Suppressor macrophage (primary cell): ENCODE results near the gene STMN1.
"Not testable (repeated sequence)": the region's sequence is repeated elsewhere in the genome, so short reads cannot be mapped to it uniquely, and the experiment has no call there.

Experiments
- DNase-seq, 4 experiments: peaks; one replicate each; pipeline ENCODE4 v3.0.0-alpha.2; 2020 to 2022
- total RNA-seq, 17 experiments: gene quantifications; one replicate each; lab custom pipeline; 2026; ENCODE audit warnings: mixed read lengths in 6 of 17, inconsistent platforms in 3 of 17; lab: John Stamatoyannopoulos, UW

STMN1 gene
- total RNA-seq = 6.5 to 123 (median 60.1) reads per million in 17 experiments

DNA sequence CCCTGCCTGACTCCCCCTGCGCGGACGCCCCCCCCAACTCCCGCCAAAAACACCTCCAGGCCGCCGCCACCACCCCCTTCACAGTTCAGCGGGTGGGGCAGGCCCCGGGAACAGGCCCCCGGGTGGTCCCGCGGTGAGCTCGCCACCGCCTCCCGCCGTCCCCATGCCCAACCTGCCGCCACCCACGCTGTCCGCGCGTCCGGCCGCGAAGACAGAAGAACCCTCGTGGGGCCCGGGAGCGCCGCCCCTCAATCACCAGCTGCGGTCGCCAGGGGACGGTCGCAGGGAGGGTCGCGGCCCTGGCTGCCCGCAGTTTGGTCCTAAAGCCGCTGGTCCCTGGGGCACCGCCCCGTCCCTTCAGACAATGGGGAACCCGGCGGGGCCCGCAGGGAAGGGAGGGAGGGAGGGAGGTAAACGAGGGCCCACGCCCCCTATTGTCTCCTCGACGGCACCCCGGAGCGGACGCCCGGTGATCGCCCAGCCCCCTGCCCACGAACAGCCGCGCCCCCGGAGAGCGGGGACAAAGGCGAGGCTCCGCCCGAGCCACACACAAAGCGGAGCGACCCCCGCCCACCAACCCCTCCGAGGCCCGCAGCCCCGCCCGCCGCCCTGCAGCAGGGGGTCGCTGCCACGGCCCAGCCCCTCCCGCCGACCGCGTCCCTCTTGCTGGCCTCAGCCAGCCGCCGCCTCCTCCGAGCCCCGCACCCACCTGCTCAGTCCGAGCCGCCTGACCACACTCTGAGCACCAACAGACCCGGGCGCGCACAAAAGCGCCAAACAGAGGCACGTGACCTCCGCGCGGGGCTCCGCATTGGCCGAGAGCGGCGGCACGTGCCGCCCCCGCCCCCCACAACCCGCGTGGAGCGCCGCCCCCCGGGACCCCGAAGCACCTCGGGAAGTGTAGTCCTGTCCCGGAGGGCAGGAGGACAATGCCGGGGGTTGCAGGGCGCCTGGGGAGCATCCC, at the start of gene STMN1:
Gene STMN1, minus strand, starts transcription at position 740 of the 964 bp plus-strand sequence. CDS start 1,743 bp downstream, outside the sequence.
- DNase-seq = peak; percentile 79 to 91 (median 85)

DNA sequence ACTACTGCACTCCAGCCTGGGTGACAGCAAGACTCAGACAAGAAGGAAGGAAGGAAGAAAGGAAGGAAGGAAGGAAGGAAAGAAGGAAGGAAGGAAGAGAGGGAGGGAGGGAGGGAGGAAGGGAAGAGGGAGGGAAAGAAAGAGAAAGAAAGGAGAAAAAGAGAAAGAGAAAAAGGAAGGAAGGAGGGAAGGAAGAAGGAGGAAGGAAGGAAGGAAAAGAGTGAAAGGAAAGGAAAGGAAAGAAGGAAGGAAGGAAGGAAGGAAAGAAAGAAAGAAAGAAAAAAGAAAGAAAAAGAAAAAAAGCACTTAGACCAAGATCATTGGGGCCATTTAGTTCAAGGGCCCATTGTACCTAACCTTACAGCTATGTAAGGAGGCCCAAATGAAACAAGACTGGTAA, 49.3 kb upstream of the STMN1 start:
- no peak for DNase-seq

DNA sequence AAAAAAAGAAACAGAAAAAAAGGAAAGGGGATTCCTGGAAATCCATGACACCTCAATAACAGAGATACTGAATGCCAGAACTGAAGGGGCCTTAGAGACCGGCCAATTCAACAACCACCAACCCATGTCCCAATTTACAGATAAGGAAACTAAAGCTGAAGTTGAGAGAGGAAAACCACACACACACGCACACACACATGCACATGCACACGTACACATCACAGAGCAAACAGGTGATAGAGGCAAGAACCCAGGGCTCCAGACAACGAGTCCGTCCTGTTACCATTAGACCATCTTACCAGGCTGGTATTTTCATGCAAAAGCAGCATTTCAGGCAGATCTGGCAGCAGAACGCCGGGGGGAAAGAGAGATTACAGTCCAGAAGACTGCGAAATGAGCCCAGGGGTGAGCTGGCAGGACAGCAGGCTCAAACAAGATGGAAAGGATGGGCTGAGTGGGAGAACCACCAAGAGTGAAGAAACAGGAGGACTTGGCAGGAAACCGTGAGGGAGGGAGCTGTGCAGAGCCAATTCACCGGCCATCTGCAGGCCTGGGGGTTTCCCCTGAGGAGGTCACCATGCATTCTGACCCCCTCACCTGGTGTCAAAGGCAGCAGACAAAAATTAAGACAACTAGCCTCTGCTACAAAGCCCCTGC, 48.2 kb upstream of the STMN1 start:
- no peak for DNase-seq

DNA sequence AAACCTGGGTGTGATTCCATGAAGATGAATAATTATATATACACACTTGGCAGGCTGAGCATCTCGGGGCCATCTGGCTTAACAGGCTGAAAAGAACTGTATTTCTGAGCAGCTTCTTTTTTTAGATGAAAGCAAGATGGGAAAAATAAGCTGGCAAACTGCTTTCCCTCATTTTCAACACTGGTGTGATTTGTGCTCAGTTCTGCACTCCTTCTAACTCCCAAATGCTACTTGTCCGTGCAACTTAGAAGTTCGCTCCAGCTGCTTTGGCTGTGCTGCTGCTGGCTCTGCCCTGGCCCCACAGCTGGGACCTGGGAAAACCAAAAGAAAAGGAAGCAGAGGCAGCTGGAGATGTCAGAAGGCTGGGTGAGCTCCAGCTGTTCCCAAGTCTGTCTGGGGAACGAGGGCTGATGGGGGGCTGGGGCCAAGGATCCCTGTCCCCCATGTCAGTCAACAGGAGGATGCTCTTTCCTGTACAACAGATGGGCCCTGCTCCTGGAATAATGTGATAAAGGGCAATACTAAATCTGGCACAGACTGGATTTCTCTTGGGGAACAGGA, 46.7 kb upstream of the STMN1 start:
- DNase-seq = no peak

DNA sequence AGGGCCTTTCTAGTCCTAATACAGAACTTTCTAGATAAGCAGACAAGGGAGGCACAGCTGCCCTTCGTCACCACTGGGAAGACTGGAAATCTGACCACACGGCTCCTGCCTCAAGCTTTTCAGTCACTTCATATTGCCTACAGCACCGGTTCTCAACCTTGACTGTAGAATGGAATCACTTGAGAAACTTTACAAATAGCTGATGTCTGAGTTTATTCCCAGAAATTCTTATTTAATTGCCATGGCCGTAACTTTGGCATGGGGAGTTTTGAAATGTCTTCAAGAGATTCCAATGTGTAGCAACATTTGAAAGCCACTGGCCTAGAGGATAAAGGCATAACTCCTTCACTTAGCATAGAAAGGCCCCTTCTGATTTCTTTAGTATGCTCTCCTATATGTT, 42.4 kb upstream of the STMN1 start:
- no peak for DNase-seq

DNA sequence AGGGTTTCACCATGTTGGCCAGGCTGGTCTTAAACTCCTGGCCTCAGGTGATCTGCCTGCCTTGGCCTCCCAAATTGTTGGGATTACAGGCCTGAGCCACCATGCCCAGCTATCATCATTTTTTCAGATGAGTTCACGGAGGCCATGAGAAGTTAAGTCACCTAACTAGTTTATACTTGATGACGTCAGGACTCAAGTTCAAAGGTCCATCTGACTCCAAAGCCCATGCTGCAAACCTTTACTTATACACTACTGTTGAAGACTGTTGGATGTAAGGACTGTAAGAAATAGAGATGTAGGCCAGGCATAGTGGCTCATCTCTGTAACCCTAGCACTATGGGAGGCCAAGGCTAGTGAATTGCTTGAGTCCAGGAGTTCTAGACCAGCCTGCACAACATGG, 40.8 kb upstream of the STMN1 start:
- no peak for DNase-seq

DNA sequence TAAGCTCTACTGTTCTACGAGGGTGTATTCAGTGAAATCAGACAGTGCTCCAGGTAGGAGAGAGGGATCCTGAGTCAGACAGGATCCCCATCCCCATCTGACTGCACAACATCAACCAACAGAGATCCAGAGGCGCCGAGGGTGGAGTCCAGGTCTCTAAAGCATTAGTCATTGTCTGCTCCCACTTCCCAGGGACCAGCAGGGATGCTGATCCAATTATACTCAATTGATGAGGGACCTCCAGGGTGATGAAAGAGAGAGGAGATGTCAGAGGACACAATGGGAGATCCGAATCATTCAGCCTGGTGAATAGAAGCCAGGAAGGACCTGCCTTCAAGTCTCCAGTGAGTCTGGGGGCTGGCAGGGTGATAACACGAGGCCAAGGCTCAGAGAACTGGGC, 39.5 kb upstream of the STMN1 start:
- no peak for DNase-seq

DNA sequence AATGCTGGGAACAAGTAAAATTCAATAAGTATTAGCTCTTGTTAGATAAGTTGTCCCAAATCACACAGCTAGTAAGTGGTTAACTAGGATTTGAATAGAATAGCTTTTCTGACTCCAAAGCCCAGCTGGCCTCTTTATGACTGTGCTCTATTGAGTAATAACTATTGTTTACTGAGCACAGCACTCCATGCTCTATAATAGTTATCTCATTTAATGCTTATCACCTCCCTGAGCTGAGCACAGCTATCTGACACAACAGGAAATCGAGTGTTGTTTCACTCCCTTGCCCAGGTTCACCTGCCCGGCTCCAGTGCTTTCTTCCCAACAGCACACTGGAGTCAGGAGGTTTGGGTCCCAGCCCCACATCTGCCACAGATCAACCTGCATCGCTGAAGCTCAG, 38.8 kb upstream of the STMN1 start:
- DNase-seq = no peak

DNA sequence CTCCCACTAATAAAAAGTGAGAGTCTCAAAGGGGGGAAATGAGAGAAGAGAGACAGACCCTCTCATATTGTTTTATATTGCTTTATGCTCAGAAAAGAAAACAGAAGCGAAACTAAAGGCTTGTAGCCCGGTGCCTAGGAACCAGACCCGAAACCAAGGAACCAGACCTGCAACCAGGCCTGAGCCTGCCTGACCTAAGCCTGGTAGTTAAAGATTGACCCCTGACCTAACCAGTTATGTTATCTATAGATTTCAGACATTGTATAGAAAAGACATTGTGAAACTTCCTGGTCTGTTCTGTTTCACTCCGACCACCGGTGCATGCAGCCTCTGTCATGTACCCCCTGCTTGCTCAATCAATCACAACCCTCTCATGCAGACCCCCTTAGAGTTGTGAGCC, 37.3 kb upstream of the STMN1 start:
- DNase-seq = not testable (repeated sequence)

DNA sequence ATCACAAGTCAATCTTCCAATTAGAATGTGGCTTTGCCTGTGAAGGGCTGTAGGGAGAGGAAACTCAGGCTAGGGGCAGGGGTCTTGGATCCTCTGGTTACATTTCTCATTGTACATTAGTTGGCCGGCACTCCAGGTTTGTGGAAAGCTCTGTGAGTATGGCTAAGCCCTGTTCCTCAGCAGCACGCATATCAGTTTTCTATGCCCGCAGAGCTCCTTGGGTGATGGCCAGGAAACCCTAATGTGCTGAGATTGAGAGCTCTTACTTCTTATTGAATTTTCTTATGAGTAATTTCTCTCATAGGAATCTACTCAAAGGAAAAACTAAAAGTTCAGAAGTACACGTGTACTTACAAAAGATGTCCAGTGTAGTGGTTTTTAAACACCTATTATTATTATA, 30.7 kb upstream of the STMN1 start:
- no peak for DNase-seq

DNA sequence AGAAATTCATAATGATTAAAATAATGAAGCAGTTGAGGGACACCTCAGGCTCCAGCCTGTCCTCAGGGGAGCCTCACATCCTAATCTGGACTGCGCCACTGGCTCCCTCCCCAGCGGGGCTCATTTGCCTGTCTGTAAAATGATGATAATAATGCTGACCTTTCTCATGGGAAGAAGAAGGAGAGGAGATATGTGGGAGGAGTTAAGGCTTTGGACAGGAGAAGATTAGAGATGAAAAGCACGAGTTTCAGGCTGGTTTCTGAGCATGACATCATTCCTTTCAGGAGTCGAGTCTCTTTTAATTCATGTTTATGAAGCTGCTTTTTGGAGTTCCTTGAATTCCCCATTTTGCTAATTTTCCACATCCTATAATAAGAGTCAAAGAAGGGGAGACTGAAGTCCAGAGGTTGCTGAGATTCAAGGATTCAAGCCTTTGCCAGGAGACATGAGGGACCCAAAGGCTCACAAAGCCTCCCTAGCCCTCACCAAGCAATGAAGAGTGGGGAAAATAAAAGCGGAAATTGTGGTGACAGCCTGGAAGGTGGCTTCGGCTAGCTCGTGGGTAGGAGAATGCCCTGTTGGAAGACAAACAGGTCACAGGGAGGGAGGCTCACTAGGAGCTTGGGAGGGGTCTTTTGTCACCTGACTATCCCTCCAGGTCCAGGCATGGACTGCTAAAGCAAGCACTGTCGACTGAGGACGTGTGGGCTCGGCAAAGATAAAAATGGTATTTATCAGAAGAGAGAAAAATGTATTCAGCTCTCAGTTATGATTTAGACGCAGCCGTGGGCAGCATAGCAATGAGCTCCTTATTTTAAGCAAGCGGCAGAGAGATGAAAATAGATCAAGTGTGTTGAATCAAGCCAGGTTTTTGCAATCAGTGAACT, 27.5 kb upstream of the STMN1 start:
- DNase-seq = peak in 2 of 4 experiments; percentile 17 to 22

DNA sequence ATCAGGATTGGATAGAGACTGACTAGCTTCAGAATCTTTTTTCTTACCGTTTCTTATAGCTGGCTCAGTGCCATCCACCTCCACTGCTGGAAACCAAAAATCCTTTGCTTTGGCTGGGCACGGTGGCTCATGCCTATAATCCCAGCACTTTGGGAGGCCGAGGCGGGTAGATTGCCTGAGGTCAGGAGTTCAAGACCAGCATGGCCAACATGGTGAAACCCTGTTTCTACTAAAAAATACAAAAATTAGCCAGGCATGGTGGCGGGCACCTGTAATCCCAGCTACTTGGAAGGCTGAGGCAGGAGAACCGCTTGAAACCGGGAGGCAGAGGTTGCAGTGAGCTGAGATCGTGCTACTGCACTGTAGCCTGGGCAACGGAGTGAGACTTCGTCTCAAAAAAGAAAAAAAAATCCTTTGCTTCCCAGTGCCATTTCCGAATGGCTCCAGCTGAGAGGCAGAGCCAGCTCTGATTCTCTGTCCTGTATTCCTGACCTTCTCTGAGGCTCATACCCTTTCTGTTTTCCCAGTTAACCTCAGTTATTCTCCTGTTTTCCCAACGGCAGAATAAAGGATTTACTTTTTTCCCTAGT, 26.7 kb upstream of the STMN1 start:
- DNase-seq = not testable (repeated sequence)

DNA sequence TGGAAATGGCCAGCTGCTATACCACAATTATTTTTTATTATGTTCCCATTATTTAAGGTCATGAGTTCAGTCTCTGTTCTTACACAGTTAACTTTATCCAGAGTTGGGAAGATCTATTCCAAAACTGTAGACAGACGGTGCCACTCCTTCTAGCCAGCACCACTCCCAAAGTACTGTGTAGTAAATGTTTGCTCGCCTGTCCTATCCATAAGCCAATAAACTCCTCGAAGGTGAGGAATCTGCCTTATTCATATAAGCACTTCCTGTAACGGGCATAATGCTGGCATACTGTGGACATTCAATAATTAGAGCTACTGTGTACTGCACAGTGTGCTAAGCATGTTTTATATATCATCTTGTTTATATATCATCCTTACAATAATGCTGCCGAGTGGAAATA, 26.1 kb upstream of the STMN1 start:
- DNase-seq = no peak

DNA sequence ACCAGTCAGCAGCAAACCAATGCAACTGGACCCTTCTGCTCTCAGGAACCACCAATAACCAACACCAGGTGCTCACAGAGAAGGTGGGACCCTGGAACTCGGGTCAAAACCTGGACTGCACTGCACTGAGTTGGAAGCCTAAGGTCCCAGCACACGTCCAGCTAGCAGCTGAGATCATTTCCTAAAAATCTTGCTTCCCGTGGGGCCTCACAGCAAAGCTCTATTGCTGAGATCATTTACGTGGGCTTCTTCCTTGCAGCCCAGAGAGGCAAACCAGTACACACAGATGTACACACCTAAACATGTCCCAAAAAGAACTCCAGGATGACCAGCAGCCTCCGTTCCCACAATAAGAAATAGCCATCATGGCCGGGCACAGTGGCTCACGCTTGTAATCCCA, 22.8 kb upstream of the STMN1 start:
- DNase-seq = peak in 2 of 4 experiments; percentile 43 to 53

DNA sequence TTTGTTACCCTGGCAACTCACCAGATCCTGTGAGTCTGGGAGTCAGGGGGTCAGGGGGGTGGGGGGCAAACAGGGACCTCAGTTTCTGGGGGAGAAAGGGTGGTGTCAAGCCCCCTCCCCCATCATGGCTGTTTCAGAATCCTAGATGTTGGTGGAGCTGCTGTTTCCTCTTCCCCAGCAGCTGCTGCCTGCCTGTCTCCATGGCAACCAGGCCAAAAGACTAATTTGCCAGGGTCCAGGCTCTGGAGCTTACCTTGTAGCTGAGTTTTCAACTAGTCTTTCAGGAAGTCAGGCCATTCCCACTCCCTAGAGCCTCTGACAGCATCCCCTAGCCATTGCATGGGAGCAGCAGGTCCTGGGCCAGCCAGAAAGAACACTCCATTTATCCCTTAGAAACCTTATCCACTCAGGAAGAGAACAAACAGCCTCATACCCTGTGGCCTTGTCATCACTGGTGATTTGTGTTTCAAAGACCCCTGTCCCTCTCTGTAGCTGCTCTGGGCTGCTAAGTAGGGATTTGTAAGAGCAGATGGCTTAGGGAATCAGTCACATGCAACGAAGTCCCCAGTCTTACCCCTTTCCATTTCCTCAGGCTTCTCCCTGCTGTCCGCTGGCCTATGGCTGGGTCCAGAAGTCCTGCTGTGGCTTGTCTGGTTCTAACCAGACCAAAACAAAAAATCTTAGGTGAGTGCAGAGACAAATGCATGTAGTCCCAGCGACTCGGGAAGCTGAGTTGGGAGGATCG, 21.5 kb upstream of the STMN1 start:
- peak; percentile 13 to 57 (median 42) for DNase-seq

DNA sequence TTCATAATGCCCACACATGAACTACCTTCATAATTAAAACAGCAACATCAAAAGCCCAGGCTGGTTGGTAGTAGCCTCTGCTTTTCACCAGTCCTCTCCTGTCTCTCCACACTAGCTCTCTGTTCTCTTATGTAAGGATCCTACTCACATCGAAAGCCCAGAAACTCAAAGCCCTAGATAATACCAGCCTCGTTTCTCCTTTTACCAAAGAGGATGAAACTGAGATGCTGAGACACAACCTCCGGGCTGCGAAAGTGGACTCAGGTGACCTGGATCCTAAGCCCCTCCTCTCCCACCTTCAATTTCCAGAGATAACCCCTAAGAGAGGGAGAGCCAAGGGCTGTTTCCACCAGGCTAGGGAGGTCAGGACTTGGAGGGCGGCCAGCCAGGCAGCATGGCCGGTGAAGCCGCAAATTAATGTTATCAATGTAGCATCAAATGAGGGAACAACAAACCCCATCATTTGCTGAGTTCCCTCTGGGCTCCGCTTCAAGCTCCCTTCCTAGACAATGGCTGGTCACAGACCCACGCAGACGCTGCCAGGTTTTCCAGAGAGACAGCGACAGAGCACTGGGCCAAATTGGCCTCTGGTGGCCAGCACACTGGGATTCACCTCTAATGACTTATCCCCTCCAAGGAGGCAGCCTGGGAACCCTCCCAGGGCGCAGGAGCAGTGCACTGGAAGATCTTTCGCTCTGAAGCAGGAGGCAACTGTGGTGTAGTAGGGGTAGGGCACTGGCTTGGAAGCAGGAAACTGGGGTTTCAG, 20.7 kb upstream of the STMN1 start:
- DNase-seq = no peak

DNA sequence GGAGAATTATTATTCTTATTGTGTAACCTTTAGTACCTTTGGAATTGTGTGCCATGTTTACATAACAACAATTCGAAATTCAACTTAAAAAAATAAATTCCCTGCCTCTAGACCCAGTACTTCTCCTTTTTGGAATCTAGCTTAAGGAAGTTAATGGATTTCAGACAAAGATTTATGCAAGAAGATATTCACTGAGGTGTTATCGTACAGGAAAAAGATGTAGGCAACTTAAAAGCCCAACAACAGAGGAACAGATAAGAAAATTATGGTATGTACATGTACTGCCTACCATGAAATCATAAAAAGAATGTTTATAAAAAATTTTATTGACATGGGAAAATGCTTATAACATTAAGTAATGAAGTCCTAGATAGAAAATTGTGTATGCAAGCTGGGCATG, 18.2 kb upstream of the STMN1 start:
- DNase-seq = peak in 2 of 4 experiments; percentile 58 to 70

DNA sequence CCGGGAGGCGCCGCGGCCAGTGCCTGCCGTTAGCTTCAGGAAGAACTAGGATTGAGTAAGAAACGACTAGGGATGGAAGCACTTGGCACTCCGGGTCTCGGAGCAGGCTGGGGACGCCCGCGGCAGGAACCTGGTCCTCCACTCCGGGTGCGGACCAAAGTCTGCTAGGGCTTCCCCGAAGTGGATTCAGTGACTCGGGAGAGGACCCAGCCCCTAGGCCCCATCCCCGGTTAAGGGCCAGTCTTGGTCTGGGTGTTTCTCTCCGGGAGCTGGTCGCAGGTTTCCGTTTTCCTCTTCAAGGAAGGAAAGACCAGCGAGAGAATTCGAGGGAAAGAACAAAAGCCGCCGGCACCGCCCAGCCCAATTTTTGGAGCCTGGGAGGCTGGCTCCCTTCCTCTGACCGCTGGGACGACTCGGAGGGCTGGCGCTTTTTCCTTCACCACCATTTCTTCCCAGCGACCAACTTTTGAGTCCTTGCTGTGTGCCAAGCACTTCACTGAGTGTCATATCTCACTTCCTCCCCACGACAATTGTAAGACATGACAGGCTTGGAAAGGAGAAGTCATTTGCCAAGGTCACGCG, 16.8 kb upstream of the STMN1 start:
- peak; percentile 56 to 84 (median 68) for DNase-seq

DNA sequence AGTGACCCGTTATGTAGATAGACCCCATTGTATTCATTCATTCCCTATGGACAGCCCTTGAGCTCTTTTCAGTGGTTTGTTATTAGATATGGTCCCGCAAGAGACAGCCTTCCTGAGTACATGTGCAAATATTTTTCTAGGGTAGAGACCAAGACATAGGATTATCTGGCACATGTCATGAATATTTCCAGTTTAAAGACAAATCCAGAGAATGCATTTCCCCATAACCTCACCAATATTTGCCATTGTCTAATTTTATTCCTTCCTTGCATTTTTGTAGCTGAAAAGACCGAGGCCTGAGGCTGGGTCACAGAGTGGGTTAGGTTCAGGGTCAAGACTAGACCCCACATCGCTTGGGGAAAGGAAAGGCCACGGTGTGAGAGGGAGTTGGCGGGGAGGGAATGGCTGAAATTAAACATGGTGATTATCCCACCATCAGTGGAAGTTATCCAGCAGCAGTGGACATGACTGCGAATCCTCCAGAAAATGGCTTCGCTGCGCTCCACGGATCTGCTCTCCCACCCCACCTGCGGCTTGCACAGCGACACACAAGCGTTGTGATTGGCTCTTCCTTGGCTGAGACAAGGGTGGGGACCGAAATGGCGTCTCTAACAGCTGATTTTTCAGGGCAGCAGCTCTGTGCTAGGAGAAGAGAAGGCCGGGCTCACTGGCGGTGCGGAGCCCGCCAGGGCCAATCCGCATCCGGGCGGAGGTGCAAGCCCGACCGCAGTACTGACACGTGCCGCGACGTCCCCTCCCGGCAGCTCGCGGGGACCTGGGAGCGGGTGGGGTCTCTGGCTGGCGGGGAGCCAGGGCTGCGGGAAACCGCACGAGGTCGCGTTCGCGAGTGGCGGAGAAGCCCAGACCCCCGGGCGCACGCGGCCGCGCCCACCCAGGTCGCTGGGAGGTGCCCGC, 16.1 kb upstream of the STMN1 start:
- DNase-seq = peak in 2 of 4 experiments; percentile 34 to 49
